ENCODE data around the gene MYO7B.
A peak's percentile ranks its signal among the peaks of the same experiment; 100 is the strongest.

Gene MYO7B

DNA sequence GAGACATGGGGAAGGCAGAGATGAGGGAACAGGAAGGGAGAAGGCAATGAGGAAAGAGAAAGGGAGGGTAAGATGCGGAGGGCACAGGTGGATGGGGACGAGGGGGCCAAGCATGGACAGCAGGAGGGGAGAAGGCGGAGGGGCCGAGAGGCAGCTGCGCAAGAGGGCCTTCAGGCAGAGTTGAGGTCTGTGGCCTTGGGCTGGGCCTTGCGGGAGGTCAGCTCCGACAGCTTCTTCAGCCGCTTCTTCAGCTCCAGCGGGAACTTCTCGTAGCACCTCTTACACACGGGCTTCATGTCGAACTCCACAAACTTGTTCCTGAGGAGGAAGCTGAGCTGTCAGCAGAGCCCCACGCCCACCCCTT, 103.6 kb downstream of the MYO7B start:
- H3K27ac ChIP-seq (replicated peaks) = no peak overlapping the region
- H3K27me3 ChIP-seq (ENCODE audit: insufficient read depth, poor library complexity, severe bottlenecking) = no peaks in the 10 kb centered on the region

DNA sequence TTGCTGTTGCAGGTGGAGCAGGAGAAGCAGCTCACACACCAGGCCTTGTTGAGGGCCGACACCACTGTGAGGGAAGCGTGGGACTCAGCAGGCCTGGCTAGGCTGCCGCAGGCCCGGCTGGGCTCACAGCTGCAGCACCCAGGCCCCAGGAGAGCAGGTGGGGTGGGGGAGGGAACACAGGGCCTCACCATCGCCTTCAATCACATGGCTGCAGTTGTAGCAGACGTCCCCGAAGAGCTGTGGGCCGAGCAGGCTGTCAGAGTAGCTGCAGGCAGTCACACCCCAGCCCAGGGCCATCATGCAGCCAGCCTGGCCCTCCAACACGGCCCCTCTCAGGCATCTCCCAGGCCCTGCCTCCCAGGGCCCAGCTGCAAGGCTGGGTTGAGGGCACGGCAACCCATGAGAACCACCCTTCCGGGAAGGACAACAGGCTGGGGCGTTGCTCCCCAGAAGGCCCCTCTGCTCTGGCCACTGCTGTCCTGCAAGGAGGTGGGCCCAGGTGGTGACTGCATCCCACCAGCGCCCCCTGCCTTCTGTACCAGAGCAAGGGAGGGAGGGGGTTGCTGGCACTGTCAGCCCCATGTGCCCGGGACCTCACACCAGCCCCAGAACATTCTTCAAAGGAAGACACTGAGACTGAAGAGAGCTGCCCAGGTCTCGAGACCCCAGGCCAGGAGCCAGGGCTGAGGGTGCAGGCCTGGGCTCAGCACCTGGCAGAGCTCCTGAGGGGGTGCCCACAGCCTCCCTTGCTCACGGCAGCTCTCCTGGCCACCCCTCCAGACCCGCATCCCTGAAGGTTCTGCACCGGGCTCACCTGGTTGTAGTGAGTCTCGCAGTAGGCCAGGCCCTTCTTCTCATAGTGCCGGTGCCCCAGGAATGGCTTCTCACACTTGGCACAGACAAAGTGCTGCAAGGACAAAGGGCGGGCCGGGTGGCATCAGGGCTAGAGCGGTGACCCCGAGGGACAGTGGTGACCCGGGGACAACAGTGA, 104.9 kb downstream of the MYO7B start:
- Histone ChIP-seq H3K4me3 (replicated peaks; ENCODE audit: insufficient read depth, low read length) (no peak overlapping the region), H3K27ac (replicated peaks) (no peak overlapping the region), H3K27me3 (ENCODE audit: insufficient read depth, poor library complexity, severe bottlenecking) (no peaks in the 10 kb centered on the region)
- peak in 1 of 2 experiments; percentile 52 for DNase-seq (ENCODE audit: low read depth in 1 of 2, low spot score in 1 of 2)
- TF ChIP-seq SPI1 (IDR thresholded peaks at IDR 0.05; ENCODE audit: borderline replicate concordance, low read depth) = no peak
- TF ChIP-seq POLR2AphosphoS5 (IDR thresholded peaks at IDR 0.05; ENCODE audit: low read depth) = peak; percentile 98

More for the DNA sequence above, 103.6 kb downstream of the MYO7B start:
- H3K4me3 ChIP-seq (replicated peaks; ENCODE audit: insufficient read depth, low read length) = no peak overlapping the region
- no peak for DNase-seq (ENCODE audit: low read depth in 1 of 2, low spot score in 1 of 2)
- no peak for TF ChIP-seq SPI1 (IDR thresholded peaks at IDR 0.05; ENCODE audit: borderline replicate concordance, low read depth)
- TF ChIP-seq, protein P1, sequence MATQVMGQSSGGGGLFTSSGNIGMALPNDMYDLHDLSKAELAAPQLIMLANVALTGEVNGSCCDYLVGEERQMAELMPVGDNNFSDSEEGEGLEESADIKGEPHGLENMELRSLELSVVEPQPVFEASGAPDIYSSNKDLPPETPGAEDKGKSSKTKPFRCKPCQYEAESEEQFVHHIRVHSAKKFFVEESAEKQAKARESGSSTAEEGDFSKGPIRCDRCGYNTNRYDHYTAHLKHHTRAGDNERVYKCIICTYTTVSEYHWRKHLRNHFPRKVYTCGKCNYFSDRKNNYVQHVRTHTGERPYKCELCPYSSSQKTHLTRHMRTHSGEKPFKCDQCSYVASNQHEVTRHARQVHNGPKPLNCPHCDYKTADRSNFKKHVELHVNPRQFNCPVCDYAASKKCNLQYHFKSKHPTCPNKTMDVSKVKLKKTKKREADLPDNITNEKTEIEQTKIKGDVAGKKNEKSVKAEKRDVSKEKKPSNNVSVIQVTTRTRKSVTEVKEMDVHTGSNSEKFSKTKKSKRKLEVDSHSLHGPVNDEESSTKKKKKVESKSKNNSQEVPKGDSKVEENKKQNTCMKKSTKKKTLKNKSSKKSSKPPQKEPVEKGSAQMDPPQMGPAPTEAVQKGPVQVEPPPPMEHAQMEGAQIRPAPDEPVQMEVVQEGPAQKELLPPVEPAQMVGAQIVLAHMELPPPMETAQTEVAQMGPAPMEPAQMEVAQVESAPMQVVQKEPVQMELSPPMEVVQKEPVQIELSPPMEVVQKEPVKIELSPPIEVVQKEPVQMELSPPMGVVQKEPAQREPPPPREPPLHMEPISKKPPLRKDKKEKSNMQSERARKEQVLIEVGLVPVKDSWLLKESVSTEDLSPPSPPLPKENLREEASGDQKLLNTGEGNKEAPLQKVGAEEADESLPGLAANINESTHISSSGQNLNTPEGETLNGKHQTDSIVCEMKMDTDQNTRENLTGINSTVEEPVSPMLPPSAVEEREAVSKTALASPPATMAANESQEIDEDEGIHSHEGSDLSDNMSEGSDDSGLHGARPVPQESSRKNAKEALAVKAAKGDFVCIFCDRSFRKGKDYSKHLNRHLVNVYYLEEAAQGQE (IDR thresholded peaks at IDR 0.05; ENCODE audit: insufficient replicate concordance, low read depth) = no peak
- TF ChIP-seq POLR2AphosphoS5 (IDR thresholded peaks at IDR 0.05; ENCODE audit: low read depth) = no peak

DNA sequence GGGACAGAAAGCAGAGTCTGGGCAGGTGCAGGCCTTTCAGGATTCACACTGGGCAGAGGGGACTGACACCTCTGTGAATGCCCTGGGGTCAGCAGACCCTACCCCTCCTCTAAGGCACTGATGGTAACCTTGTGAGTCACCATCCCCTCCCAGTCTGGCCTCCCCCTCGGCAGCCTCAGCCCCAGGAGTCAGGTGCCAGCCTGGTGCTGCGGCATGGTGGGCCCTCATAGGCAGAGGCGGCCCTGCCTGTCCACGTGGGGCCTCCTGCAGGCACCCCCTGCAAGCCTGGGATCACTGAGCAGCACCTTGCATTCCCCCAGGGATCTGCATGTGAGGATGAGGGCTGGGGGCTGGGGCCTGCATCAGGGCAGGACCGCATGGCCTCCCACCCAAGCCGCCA, 105.7 kb downstream of the MYO7B start:
- TF ChIP-seq, protein P2, sequence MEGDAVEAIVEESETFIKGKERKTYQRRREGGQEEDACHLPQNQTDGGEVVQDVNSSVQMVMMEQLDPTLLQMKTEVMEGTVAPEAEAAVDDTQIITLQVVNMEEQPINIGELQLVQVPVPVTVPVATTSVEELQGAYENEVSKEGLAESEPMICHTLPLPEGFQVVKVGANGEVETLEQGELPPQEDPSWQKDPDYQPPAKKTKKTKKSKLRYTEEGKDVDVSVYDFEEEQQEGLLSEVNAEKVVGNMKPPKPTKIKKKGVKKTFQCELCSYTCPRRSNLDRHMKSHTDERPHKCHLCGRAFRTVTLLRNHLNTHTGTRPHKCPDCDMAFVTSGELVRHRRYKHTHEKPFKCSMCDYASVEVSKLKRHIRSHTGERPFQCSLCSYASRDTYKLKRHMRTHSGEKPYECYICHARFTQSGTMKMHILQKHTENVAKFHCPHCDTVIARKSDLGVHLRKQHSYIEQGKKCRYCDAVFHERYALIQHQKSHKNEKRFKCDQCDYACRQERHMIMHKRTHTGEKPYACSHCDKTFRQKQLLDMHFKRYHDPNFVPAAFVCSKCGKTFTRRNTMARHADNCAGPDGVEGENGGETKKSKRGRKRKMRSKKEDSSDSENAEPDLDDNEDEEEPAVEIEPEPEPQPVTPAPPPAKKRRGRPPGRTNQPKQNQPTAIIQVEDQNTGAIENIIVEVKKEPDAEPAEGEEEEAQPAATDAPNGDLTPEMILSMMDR (IDR thresholded peaks at IDR 0.05; ENCODE audit: insufficient read depth, low read length) = no peak
- TF ChIP-seq, protein P1 (IDR thresholded peaks at IDR 0.05; ENCODE audit: insufficient replicate concordance, low read depth) = no peak
- TF ChIP-seq SPI1 (IDR thresholded peaks at IDR 0.05; ENCODE audit: borderline replicate concordance, low read depth) = no peak
- no peak for TF ChIP-seq POLR2AphosphoS5 (IDR thresholded peaks at IDR 0.05; ENCODE audit: low read depth)
- TF ChIP-seq GABPA (IDR thresholded peaks at IDR 0.05; ENCODE audit: low read depth) = no peak
- no peak for DNase-seq (ENCODE audit: low read depth in 1 of 2, low spot score in 1 of 2)
- Histone ChIP-seq H3K27me3 (ENCODE audit: insufficient read depth, poor library complexity, severe bottlenecking) (no peaks in the 10 kb centered on the region), H3K4me3 (replicated peaks; ENCODE audit: insufficient read depth, low read length) (no peak overlapping the region), H3K27ac (replicated peaks) (no peak overlapping the region)

DNA sequence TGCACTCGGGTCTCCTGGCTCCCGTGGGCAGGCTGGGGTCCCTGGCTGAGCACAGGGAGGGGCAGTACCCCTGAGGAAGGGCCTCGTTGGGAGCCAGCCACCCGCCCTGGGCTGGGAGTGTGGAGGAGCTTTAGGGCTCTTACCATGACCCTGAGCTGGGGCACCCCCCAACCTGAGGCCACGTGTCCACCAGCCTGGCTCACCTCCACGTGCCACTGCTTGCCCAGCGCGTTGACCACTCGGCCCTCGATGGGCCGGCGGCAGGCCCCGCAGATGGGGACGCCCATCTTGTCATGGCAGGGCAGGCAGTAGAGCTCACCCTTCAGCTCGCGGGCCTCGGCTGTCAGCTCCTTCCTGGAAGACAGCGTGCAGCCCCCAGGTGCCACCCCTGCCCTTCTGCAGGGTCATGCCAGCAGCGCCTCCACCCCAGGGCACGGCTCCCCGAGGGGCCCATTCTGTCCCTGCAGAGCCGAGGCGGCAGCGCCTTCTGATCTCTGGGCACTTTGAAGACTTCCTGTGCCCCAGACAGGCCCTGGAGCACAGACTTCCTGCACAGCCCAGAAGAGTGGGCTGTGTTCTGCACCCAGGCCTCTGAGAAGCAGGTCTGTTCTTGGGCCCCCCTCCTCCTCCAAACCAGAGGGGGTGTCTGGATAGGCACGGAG, 106.5 kb downstream of the MYO7B start:
- TF ChIP-seq, protein P2 (IDR thresholded peaks at IDR 0.05; ENCODE audit: insufficient read depth, low read length) = no peak
- TF ChIP-seq POLR2AphosphoS5 (IDR thresholded peaks at IDR 0.05; ENCODE audit: low read depth) = no peak
- TF ChIP-seq SPI1 (IDR thresholded peaks at IDR 0.05; ENCODE audit: borderline replicate concordance, low read depth) = no peak
- no peak for TF ChIP-seq GABPA (IDR thresholded peaks at IDR 0.05; ENCODE audit: low read depth)
- TF ChIP-seq, protein P1 (IDR thresholded peaks at IDR 0.05; ENCODE audit: insufficient replicate concordance, low read depth) = no peak
- Histone ChIP-seq H3K27me3 (ENCODE audit: insufficient read depth, poor library complexity, severe bottlenecking) (no peaks in the 10 kb centered on the region), H3K4me3 (replicated peaks; ENCODE audit: insufficient read depth, low read length) (no peak overlapping the region), H3K27ac (replicated peaks) (no peak overlapping the region)
- DNase-seq (ENCODE audit: low read depth in 1 of 2, low spot score in 1 of 2) = no peak
